Hematopoietic multipotent progenitor cell treated with erythropoietin and hydrocortisone succinate and interleukin-3 and kit ligand, for 6 days (in vitro differentiated cells): ENCODE measurements around the gene SPAG9.

Source experiments
- DNase-seq: peaks from one replicate; pipeline ENCODE4 v3.0.0-alpha.2; 2015

SPAG9 gene

DNA sequence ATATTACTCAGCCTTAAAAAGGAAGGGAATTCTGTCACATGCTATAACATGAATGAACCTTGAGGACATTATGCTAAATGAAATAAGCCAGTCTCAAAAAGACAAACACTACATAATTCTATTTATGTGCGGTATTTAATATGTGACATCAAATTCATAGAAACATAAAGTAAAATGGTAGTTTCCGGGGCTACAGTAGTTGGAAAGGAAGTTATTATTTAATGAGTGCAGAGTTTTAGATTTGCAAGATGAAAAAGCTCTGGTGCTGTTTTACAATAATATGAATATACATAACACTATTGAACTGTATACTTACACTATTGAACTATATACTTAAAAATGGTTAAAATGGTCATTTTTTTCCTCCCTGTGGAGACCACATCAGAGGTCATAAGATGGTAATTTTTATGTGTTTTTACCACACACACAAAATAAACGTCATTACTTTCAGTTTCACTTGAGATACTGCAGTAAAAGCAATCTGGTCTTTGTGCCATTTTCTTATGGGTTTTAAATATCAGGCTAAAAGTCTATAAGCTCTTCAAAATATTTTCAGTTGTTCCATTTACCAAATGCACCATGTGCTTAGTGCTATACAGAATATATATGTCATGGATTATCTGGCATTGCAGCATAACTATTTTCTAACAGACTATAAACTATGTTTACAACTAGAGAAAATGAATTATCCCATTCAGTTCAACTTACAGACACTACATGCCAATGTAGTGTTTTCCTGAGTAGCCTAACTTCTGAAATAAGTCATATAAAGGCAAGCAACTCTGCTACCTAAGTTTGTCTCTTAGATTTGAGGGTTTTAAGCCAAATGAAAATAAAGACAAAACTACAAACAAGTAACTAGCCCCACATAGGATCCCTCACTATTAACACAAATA is 90.9 kb downstream of the SPAG9 start:
- DNase-seq, result peak; percentile 45

DNA sequence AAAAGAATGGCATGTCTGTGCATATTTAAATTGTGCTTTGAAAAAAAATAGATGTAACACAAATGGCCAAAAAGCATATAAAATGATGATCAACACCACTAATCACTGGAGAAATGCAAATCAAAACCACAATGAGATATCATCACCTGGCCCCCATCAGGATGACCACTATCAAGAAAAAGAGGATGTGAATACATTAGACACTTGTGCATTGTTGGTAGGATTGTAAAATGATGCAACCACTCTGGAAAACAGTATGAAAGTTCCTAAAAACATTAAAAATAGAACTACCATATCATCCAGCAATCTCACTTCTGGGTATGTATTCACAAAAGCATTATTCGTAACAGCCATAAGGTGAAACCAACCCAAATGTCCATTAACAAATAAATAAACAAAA is 91.5 kb downstream of the SPAG9 start:
- no peak for DNase-seq

DNA sequence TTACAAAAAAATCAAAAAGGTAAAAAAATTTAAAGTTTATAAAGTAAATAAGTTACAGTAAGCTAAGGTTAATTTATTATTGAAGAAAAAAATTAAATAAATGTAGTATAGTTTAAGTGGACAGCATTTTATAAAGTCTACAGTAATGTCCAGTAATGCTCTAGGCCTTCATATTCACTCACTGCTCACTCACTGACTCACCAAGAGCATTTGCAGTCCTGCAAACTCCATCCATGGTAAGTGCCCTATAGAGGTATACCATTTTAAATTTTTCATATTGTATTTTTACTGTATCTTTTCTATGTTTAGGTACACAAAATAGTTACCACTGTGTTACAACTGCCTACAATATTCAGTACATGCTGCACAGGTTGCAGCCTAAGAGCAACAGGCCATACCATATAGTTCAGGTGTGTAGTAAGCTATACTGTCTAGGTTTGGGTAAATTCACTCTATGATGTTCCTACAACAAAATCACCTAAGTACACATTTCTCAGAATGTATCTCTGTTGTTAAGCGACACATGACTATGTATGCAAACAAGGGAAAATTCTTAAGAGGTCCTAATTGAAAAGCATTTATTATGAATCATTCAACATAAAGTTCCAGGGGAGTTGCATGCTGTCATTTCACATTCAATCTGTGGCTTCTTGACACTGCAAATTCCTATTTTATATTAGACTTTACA is 92.3 kb downstream of the SPAG9 start:
- no peak for DNase-seq

DNA sequence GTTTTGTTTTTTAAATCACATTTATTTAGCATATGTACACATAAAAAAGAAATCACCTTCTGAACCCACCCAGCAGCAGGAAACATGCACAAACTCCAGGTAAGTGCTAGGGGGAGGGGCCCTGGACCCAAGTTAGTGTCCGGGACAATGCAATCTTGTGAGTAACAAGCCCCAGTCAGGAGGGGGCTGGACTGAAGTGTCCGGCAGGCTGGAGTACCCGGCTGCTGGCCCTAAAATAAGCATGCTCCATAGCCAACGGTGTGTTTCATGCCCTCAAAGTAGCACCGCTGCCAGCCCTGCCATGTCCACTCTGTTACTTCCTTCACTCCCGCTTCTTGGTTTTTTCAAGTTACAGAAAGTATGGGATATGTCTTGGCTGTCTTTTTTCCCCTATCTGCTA is 102.1 kb downstream of the SPAG9 start:
- DNase-seq, result no peak

DNA sequence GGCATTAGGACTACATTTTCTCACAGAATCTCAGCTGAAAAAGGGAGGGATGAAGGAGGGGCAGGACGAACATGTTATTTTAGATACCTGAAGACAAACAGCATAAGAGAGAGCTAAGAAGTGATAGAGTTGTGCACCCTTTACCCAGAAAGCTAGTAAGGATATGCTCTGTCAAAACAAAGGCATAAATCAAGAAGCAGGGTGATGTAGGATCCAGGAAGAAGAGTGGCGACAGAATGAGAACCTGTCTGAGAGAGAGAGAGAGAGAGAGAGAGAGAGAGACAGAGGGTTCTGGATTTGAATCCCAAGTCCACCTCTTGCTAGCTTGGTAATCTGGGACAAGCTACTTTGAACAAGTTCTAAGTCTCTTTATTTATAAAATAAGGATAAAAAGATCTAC is 103.4 kb downstream of the SPAG9 start:
- no peak for DNase-seq

DNA sequence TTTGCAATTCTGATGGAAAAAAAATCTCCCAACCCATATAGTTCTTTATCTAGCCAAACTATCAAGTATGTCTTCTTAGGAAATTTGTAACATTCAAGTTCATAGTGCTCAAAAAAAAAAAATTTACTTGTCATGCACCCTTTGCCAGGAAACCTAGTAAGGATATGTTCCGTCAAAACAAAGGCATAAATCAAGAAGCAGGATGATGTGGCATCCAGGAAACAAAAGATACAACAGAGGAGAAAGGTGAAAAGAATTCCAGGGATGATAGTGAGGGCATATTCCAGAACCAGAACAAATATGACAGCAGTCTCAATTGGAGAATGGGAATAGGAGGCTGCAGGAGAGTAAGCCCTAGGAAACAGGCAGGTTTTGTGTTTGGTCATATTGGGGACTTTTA is 104.6 kb downstream of the SPAG9 start:
- no peak for DNase-seq

DNA sequence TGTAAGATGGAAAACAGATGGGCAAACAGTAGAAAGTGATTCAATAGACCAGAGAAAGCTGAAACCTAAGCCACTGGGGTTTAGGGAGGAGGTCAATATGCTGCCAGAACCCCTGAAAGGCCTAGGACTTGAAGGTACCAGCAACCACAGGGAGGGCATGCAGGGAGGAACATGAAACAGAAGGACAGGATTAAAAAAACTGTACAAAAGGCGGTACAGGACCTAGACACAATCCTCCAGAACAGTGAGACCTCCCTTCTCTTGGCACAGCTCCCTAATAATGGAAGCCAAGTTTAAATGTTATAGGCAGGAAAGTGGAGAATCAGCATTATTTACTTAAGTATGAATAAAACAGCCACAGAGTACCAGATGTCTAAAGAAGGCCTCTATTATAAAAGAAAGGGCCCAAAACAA is 105.5 kb downstream of the SPAG9 start:
- no peak for DNase-seq

DNA sequence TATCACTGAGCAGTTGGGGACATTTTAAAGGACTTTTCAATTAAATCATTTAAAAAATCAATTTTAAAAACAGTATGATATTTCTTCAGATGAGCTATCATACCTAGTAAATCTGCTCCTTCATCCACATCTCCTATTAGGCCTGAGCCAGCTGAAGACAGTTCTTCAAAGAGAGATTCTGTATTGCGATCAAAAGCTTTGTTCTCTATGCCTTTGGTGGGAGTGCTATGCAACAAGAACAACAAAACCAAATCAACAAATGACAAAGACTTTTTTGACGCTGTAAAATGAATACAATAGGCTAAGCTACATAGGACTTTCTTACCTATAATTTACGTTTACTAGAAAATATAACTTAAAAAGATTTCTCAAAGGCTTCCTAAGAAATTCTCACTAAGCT is 106.5 kb downstream of the SPAG9 start:
- no peak for DNase-seq

DNA sequence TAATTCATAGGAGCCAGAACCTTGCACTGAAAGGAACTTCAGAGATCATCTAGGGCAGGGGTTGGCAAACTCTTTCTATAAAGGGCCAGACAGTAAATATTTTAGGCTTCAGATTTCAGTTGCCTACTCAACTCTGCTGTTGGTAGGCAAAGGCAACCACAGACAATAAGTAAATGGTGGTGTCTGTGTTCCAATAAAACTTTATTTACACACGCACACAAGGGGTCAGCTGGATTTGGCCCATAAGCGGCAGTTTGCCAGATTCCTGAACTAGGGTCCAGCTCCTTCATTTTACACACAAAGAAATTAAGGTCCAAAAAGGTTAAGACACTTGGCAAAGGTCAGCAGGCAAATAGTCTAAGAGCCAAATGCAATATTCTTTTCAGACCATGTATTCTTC is 107.3 kb downstream of the SPAG9 start:
- no peak for DNase-seq

DNA sequence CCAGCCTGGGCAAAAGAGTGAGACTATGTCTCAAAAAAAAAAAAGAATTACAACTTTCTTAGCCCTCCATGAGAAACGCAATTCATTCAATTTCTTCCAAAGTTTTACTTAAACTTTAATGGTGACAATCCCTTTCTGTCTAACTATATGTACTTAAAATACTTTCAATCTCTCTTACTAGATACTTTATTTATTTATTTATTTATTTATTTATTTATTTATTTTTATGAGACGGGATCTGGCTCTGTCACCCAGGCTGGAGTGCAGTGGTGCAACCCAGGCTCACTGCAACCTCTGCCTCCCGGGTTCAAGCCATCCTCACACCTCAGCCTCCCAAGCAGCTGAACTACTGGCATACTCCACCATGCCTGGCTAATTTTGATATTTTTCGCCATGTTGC is 108.1 kb downstream of the SPAG9 start:
- no peak for DNase-seq

DNA sequence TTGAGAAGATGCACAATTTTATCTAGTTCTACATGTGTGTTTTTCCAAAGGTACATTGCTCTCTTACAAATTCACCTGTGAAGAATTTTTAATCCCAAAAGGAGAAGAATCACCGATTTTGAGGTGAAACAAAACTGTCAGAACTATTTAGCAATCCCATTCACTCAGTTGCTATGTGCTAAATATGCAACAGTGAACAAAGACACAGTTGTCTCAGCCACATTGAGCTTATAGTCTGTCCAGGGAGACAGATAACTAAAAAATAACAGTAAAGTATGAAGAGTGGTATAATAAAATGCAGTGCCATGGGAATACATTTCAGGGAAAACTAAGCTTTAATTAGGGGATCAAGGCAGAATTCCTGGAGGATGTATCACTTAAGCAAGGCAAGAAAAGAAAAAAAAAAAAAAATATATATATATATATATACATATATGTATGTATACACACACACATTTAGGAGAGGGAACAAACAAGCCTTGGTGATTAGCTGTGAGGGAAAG is 110.4 kb downstream of the SPAG9 start:
- DNase-seq, result no peak

DNA sequence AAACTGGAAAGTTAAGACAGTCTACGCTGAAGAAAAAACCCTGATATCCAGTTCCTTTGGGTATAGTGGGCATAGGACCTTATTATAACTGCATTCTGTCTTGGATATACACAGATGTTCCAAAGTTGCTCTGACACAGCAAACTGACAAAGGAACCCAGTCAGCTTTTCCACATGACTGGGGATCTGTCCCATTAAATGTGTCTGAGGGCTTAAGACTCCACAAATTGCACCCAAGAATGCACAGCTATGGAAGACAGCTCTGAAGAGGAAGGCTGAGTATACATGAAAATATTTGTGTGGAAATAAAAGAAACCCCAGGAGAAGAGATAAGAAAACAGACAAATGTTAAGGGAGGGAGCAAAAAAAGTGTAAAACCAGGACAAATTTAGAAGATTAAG is 114.1 kb downstream of the SPAG9 start:
- DNase-seq, result no peak

DNA sequence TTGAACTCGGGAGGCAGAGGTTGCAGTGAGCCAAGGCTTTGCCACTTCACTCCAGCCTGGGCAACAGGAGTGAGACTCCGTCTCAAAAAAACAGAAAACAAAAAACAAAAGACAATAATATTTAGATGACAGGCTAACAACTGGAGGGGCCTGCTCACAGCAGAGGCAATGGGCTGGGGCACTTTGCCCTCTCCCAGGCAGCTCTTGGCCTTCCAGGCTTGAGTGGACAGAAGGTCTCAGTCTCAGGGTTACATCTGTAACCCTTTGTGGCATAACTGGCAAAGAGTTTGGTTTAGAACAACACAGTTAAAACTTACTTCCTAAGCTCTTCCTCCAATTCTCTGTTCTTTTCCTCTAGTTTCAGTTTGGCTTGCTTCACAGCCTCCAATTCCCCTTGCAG is 114.9 kb downstream of the SPAG9 start:
- no peak for DNase-seq

DNA sequence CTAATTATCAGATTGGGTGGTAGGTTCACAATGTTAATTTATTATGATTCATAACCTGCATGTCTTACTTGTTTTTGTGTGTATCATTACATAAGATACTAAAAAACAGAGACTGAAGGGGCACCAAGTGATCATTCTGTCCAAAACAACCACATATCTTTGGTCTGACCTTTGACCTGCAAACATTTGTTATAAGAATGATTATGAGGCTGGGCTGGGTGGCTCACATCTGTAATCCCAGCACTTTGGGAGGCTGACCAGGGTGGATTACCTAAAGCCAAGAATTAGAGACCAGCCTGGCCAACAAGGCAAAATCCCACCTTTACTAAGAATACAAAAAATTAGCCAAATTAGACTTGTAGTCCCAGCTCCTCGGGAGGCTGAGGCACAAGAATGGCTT is 116.4 kb downstream of the SPAG9 start:
- no peak for DNase-seq

DNA sequence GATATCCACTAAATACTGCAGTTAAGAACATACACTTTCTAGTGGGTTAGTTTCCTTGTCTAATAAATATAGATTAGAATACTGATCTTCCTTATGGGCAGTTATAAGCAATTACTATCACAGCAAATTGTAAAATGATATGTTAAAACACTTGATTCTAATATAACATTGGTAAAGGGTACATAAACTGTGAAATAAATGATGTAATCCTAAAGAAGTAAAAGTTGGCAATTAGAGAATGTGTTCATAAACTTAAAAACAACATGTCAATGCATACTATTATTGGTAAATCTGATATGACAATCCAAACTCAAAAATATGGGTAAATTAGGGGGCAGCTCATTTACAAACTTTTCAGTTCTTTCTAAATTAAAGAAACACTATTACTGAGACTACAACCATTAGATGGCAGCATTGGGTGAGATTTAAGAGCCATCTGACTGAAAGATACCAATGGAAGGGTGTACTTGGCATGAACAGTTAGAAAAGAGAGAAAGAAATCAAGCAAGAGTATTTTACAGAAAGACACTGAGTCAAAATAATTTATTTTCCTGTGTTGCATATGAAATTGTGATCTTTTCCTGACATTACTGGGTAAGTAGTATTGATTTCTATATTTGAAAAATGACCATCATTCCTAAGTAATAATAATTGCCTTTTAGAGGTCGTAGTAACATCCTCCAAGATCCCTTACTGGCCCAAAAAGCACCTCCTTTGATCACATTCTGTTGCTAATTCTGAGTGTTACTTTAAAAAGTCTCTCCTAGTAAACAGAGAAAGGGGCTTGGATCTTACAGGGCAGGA is 119.6 kb downstream of the SPAG9 start:
- DNase-seq, result peak; percentile 90

DNA sequence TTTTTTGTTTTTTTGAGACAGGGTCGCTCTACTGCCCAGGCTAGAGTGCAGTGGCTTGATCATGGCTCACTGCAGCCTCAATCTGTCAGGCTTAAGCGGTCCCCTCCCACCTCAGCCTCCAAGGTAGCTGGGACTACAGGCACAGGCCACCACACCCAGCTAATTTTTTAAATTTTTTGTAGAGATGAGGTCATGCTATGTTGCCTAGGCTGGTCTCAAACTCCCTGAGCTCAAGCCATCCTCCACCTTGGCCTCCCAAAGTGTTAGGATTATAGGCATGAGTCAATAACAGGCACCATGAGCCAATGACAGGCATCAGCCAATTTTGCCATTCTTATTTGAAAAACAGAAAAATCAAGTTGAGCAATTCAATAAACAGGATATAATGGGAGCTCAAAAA is 125.0 kb downstream of the SPAG9 start:
- DNase-seq, result no peak

DNA sequence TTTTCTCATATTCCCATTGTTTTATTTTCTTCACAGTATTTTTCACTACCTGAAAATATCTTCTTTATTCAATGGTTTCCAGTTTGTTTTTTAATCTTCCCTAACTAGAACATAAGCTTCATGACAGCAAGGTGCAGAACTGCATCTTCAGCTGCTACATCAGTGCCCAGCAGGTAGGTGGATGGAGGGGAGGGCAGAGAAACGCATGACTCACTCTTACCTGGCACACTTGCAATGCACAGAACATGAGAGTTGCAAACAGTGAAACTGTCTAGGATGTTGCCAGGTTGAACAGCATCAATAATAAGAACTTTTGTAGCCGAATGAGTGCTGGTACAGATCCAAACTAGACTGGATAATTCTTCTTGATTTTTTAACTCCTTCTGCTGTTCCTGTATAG is 127.1 kb downstream of the SPAG9 start:
- DNase-seq, result no peak

DNA sequence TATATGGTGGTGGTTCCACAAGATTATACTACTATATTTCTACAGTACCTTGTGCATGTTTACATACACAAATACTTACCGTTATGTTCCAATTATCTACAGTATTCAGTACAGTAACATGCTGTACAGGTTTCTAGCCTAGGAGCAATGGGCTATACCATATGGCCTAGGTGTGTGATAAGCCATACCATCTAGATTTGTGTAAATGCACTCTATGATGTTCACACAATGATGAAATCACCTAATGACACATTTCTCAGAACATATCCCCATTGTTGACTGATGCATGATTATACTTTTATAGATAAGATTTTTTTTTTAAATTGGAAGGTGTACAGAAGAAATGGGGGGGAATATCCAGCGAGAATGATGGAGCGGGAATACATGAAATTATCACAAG is 131.5 kb downstream of the SPAG9 start:
- DNase-seq, result no peak

DNA sequence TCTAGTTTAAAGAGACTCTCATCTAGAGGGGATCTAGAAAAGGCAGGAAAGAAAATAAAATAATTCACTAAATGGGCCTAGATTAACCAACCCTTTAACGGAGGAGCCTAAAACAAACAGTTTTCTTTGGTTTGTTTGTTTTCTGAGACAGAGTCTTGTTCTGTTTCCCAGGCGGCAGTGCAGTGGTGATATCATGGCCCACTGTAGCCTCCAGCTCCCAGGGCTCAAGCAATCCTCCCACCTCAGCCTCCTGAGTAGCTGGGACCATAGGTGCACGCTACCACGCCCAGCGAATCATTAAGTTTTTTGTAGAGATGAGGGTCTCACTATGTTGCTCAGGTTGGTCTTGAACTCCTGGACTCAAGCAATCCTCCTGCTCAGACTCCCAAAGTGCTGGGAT is 132.2 kb downstream of the SPAG9 start:
- DNase-seq, result no peak

DNA sequence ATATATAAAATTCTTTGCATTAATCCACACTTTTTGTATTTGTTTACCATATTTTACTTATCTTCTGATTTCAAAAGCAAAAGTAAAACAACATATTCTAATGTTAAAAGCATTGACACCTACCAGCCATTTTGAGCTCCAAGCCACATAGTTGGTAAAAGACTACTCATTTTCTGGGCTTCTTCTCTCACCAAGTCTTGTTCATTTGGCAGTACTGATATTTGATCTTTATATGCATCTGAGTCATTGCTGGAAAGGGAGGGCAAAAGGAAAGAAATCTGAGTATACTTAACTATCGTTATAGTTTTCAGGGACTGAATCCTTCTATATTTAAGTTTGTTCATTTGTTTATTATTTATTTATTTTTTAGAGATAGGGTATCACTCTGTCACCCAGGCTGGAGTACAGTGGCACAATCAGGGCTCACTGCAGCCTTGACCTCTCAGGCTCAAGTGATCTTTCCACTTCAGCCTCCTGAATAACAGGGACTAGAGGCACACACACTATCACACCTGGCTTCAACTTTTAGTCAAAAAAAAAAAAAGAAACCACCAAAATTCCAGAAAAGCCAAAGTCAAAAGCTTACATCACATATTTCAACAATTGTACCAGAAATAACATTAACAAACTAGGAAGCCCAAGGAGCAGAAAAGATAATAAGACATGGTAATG is 133.5 kb downstream of the SPAG9 start:
- DNase-seq, result no peak

DNA sequence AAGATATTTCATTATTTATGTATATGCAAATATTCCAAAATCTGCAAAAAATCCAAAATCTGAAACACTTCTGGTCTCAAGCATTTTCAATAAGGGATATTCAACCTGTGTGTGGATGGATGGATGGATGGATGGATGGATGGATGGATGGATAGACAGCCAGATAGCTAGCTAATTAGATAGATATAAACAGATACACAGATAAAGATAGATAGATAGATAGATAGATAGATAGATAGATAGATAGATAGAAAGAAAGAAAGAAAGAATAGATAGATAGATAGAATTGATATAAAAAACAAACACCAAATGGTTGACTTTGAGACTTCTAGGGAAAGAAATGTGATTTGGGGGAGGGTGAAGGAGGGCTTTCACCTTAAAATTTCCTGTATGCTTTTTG is 139.4 kb downstream of the SPAG9 start:
- no peak for DNase-seq

DNA sequence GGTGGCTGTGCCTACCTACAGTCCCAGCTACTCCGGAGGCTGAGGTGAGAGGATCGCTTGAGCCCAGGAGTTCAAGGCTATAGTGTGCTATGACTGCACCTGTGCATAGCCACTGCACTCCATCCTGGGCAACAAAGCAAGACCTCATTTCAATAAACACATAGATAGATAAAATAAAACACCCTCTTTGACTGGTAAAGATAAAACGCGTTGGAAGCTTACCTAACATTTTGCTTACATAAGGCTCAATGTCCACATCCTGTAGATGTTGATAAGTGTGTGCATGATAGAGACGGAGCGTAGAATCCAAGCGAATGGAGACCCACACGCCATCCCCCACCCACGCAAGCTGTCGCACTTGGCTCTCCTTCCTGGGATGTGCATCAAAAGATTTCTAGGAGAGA is 141.1 kb downstream of the SPAG9 start:
- peak; percentile 12 for DNase-seq
